GM23338 (cell line): ENCODE results near the gene PPA1. TPM values are rescaled to one million over a fixed set of nuclear protein-coding genes. Genes with fewer than 3 reads are reported as not detected.

Experiments used
- ATAC-seq: fragments of 200-7000 bp; cut with Tn5 transposase; 3 replicates; pipeline ENCODE4 v1.9.1; 2020
- DNase-seq: peaks from one replicate; pipeline ENCODE4 v3.0.0-alpha.2; 2015; ENCODE audit warnings: low spot score
- H2AFZ ChIP-seq: fragments of 200-600 bp; sonication (generic); 2 replicates; pipeline ENCODE4 v1.8.0; 2016; ENCODE audit warnings: antibody characterized with exemption, mild to moderate bottlenecking, moderate library complexity
- H3F3A ChIP-seq: fragments of 200-600 bp; sonication (generic); replicated peaks from 2 replicates; pipeline ENCODE4 v1.8.0; 2017; ENCODE audit warnings: antibody characterized with exemption, mixed run types, low read depth
- H3K27ac ChIP-seq: fragments of 200-600 bp; sonication (generic); 2 replicates; pipeline ENCODE4 v1.6.1; 2016; ENCODE audit warnings: low read depth
- H3K27me3 ChIP-seq: fragments of 200-600 bp; sonication (generic); 2 replicates; pipeline ENCODE4 v1.8.0; 2016; ENCODE audit warnings: mild to moderate bottlenecking, mixed run types, moderate library complexity; ENCODE audit not compliant: insufficient read depth
- H3K36me3 ChIP-seq: fragments of 200-600 bp; sonication (generic); 2 replicates; pipeline ENCODE4 v1.8.0; 2016; ENCODE audit warnings: mild to moderate bottlenecking; ENCODE audit not compliant: insufficient read depth
- H3K4me1 ChIP-seq: fragments of 200-600 bp; sonication (generic); 2 replicates; pipeline ENCODE4 v1.8.0; 2016; ENCODE audit warnings: mild to moderate bottlenecking, moderate library complexity; ENCODE audit not compliant: insufficient read depth
- H3K4me2 ChIP-seq: fragments of 200-600 bp; sonication (generic); 2 replicates; pipeline ENCODE4 v1.7.1; 2017; ENCODE audit warnings: mixed run types
- H3K4me3 ChIP-seq: fragments of 200-600 bp; sonication (generic); 2 replicates; pipeline ENCODE4 v1.6.1; 2016; ENCODE audit warnings: mixed run types
- H3K79me2 ChIP-seq: fragments of 200-600 bp; sonication (generic); replicated peaks from 2 replicates; pipeline ENCODE4 v1.8.0; 2017; ENCODE audit warnings: mild to moderate bottlenecking; ENCODE audit not compliant: insufficient read depth
- H3K9me2 ChIP-seq: fragments of 200-600 bp; sonication (generic); 2 replicates; pipeline ENCODE4 v1.8.0; 2017; ENCODE audit not compliant: insufficient read depth
- H4K20me1 ChIP-seq: fragments of 200-600 bp; sonication (generic); replicated peaks from 2 replicates; pipeline ENCODE4 v1.8.0; 2017; ENCODE audit warnings: mild to moderate bottlenecking; ENCODE audit not compliant: insufficient read depth
- H3K27ac Mint-ChIP-seq: 2 replicates; pipeline ENCODE4 v1.8.0; 2020; ENCODE audit warnings: inconsistent platforms, mild to moderate bottlenecking, moderate library complexity, mixed read lengths
- H3K27me3 Mint-ChIP-seq: 3 replicates; pipeline ENCODE4 v1.8.0; 2022; ENCODE audit warnings: low read depth, mild to moderate bottlenecking, moderate library complexity, mixed read lengths, inconsistent platforms; ENCODE audit not compliant: insufficient read depth, poor library complexity
- H3K36me3 Mint-ChIP-seq: 3 replicates; pipeline ENCODE4 v1.8.0; 2021; ENCODE audit warnings: low read depth, mild to moderate bottlenecking, inconsistent platforms, moderate library complexity, mixed read lengths
- H3K4me1 Mint-ChIP-seq: 3 replicates; pipeline ENCODE4 v1.8.0; 2020; ENCODE audit warnings: mild to moderate bottlenecking, inconsistent platforms, mixed read lengths
- H3K4me3 Mint-ChIP-seq: 3 replicates; pipeline ENCODE4 v1.8.0; 2021; ENCODE audit warnings: moderate library complexity, mild to moderate bottlenecking, inconsistent platforms, mixed read lengths
- H3K9me3 Mint-ChIP-seq: 3 replicates; pipeline ENCODE4 v1.8.0; 2020; ENCODE audit warnings: moderate library complexity, mild to moderate bottlenecking, inconsistent platforms, mixed read lengths
- CREB1 ChIP-seq: fragments of 250-450 bp; sonication (Bioruptor Pico); IDR thresholded peaks from 2 replicates; pipeline ENCODE4 v1.5.0; 2020; ENCODE audit warnings: low read depth, mild to moderate bottlenecking, moderate library complexity
- CTCF ChIP-seq, 2 experiments: fragments of 200-600 bp in 1 of 2; sonication (generic) in 1 of 2; conservative IDR thresholded peaks; 2 replicates each; pipeline versions ENCODE4 v1.5.1 to v1.6.1; 2016 to 2017; ENCODE audit warnings: antibody characterized with exemption in 2 of 2, low read depth in 2 of 2, mild to moderate bottlenecking in 2 of 2, moderate library complexity in 1 of 2
- ETS1 ChIP-seq: IDR thresholded peaks from 2 replicates; pipeline ENCODE4 v1.6.1; 2016; ENCODE audit warnings: antibody characterized with exemption
- EZH2 ChIP-seq: fragments of 200-600 bp; sonication (generic); IDR thresholded peaks from one replicate; pipeline ENCODE4 v1.8.0; 2017; ENCODE audit warnings: antibody characterized with exemption, mild to moderate bottlenecking, low read depth; ENCODE audit not compliant: unreplicated experiment
- JUNB ChIP-seq: IDR thresholded peaks from one replicate; pipeline ENCODE4 v1.6.1; 2016; ENCODE audit warnings: antibody characterized with exemption; ENCODE audit not compliant: unreplicated experiment
- POLR2AphosphoS5 ChIP-seq: IDR thresholded peaks from 2 replicates; pipeline ENCODE4 v1.6.1; 2016; ENCODE audit warnings: antibody characterized with exemption, low read depth
- REST ChIP-seq: IDR thresholded peaks from one replicate; pipeline ENCODE4 v1.6.1; 2018; ENCODE audit warnings: antibody characterized with exemption; ENCODE audit not compliant: unreplicated experiment
- STAT1 ChIP-seq: IDR thresholded peaks from one replicate; pipeline ENCODE4 v1.6.1; 2016; ENCODE audit warnings: antibody characterized with exemption; ENCODE audit not compliant: unreplicated experiment
- ZNF114 ChIP-seq: fragments of 250-450 bp; sonication (Bioruptor Pico); IDR thresholded peaks from 2 replicates; pipeline ENCODE4 v1.5.0; 2020; ENCODE audit warnings: mild to moderate bottlenecking, moderate library complexity
- ZNF462 ChIP-seq: fragments of 250-450 bp; sonication (Bioruptor Pico); IDR thresholded peaks from 2 replicates; pipeline ENCODE4 v1.5.0; 2020; ENCODE audit warnings: mild to moderate bottlenecking, moderate library complexity
- polyA plus RNA-seq: library from polyadenylated mRNA; unstranded; fragments of >200 nt; fragmentation: Nextera tagmentation; extraction: Ambion mirVana; gene quantifications from 2 replicates; pipeline ENCODE4 v1.2.1, GENCODE V29; 2016
- total RNA-seq: library from RNA; depleted of rRNA; stranded (reverse); fragments of >200 nt; shearing (Covaris generic); gene quantifications from 2 replicates; pipeline ENCODE4 v1.2.3, GENCODE V29; 2014

Gene PPA1
- total and polyA plus RNA-seq, 2 experiments from 2014 or later: 135 to 228 TPM

GRCh38 chr10:70260734-70261133, 27.5 kb upstream of the PPA1 start:
- Mint-ChIP-seq H3K4me1 (no peaks in the 10 kb centered on the region; the same call in 2 of the 3 replicates), H3K4me3 (no peak overlapping the region), H3K27ac (no peak overlapping the region), H3K36me3 (no peaks in the 10 kb centered on the region), H3K9me3 (no peaks in the 10 kb centered on the region), H3K27me3 (peaks cover 6% of the 10 kb centered on the region)
- no peaks in the 10 kb centered on the region for H3K4me1 ChIP-seq
- no peaks in the 10 kb centered on the region for H3K79me2 ChIP-seq
- no peak overlapping the region for H3K4me3 ChIP-seq
- H3K36me3 ChIP-seq: no peaks in the 10 kb centered on the region
- DNase-seq (no peak), ATAC-seq (no peak)
- no peaks in the 10 kb centered on the region for H4K20me1 ChIP-seq
- H3K27me3 ChIP-seq: no peaks in the 10 kb centered on the region
- H3K27ac ChIP-seq: no peak overlapping the region
- H3F3A ChIP-seq: no peaks in the 10 kb centered on the region
- TF ChIP-seq STAT1 (no peak), CREB1 (no peak), JUNB (no peak), CTCF (conservative IDR thresholded peaks at IDR 0.05; ENCODE audit: low read depth in 2 of 2) (no peak), EZH2 (no peak), POLR2AphosphoS5 (no peak), ETS1 (no peak), REST (no peak), ZNF462 (CRISPR knock-in tag) (no peak), ZNF114 (CRISPR knock-in tag) (no peak)
- H3K4me2 ChIP-seq: no peak overlapping the region
- no peak overlapping the region for H2AFZ ChIP-seq
- no peaks in the 10 kb centered on the region for H3K9me2 ChIP-seq
